CD14-positive monocyte (primary cell): ENCODE results near the gene NANP. TPM values are rescaled to one million over a fixed set of nuclear protein-coding genes. Genes with fewer than 3 reads are reported as not detected.
"Not testable (repeated sequence)": the region's sequence is repeated elsewhere in the genome, so short reads cannot be mapped to it uniquely, and the experiment has no call there.

ENCODE experiments used
- DNase-seq, 3 donors: peaks; one replicate each; pipeline ENCODE4 v3.0.0-alpha.2; 2011 to 2022
- H2AFZ ChIP-seq: 2 replicates; pipeline ENCODE4 v1.6.0; 2012; ENCODE audit warnings: mild to moderate bottlenecking, low read depth, low read length, inconsistent platforms; ENCODE audit not compliant: insufficient read depth, poor library complexity, severe bottlenecking
- H3K27ac ChIP-seq, 2 donors: 1 replicate in 1 of 2; 2 replicates in 1 of 2; pipeline ENCODE4 v1.5.1; 2012 to 2013; ENCODE audit warnings: low read length in 2 of 2, control low read depth in 1 of 2, inconsistent platforms in 1 of 2, low read depth in 1 of 2, mild to moderate bottlenecking in 1 of 2
- H3K27me3 ChIP-seq, 2 donors: one replicate each; pipeline versions ENCODE4 v1.6.0 to v1.6.1; 2011 to 2013; ENCODE audit warnings: low read length in 2 of 2; ENCODE audit not compliant: control insufficient read depth in 2 of 2, insufficient read depth in 2 of 2
- H3K36me3 ChIP-seq, 2 donors: replicated peaks in 1 of 2; 1 replicate in 1 of 2; 2 replicates in 1 of 2; pipeline versions ENCODE4 v1.5.1 to v1.6.1; 2012 to 2013; ENCODE audit warnings: low read length in 2 of 2, control low read depth in 1 of 2, inconsistent platforms in 1 of 2, mild to moderate bottlenecking in 1 of 2; ENCODE audit not compliant: insufficient read depth in 2 of 2, control insufficient read depth in 1 of 2
- H3K4me1 ChIP-seq, 2 donors: 1 replicate in 1 of 2; 2 replicates in 1 of 2; pipeline versions ENCODE4 v1.5.1 to v1.6.1; 2012 to 2013; ENCODE audit warnings: low read length in 2 of 2, control low read depth in 1 of 2, inconsistent platforms in 1 of 2, mild to moderate bottlenecking in 1 of 2, moderate library complexity in 1 of 2; ENCODE audit not compliant: insufficient read depth in 2 of 2, control insufficient read depth in 1 of 2
- H3K4me2 ChIP-seq: replicated peaks from 2 replicates; pipeline ENCODE3; 2012; ENCODE audit warnings: low read length, moderate library complexity, mild to moderate bottlenecking; ENCODE audit not compliant: poor library complexity, severe bottlenecking; ENCODE audit errors: extremely low read depth
- H3K4me3 ChIP-seq, 3 experiments: fragments of 200-600 bp in 1 of 3; sonication (generic) in 1 of 3; replicated peaks in 1 of 3; 1 replicate in 2 of 3; 2 replicates in 1 of 3; pipeline ENCODE4 v1.5.1; 2011 to 2013; ENCODE audit warnings: low read length in 3 of 3, mild to moderate bottlenecking in 3 of 3, control low read depth in 2 of 3, low read depth in 2 of 3, inconsistent platforms in 1 of 3, moderate library complexity in 1 of 3
- H3K79me2 ChIP-seq: 2 replicates; pipeline ENCODE4 v1.6.0; 2012; ENCODE audit warnings: mild to moderate bottlenecking, control low read depth, inconsistent platforms, low read length, moderate library complexity; ENCODE audit not compliant: insufficient read depth
- H3K9ac ChIP-seq: 2 replicates; pipeline ENCODE4 v1.6.0; 2017; ENCODE audit warnings: low read length, mild to moderate bottlenecking; ENCODE audit not compliant: insufficient read depth, poor library complexity, severe bottlenecking
- H3K9me3 ChIP-seq, 2 donors: replicated peaks in 1 of 2; 1 replicate in 1 of 2; 2 replicates in 1 of 2; pipeline versions ENCODE4 v1.5.1 to v1.6.1; 2012 to 2013; ENCODE audit warnings: low read length in 2 of 2, control low read depth in 1 of 2; ENCODE audit not compliant: control insufficient read depth in 1 of 2, insufficient read depth in 1 of 2
- H4K20me1 ChIP-seq: 2 replicates; pipeline ENCODE4 v1.6.0; 2012; ENCODE audit warnings: mild to moderate bottlenecking, low read length, control low read depth, moderate library complexity; ENCODE audit not compliant: insufficient read depth
- H3K27ac Mint-ChIP-seq, 7 donors: one replicate each; pipeline ENCODE4 v1.8.0; 2020; ENCODE audit warnings: mild to moderate bottlenecking in 7 of 7, mixed read lengths in 7 of 7, moderate library complexity in 6 of 7, inconsistent platforms in 2 of 7
- H3K27me3 Mint-ChIP-seq, 3 donors: one replicate each; pipeline ENCODE4 v1.8.0; 2021 to 2022; ENCODE audit warnings: low read depth in 3 of 3, mild to moderate bottlenecking in 3 of 3, mixed read lengths in 3 of 3, moderate library complexity in 3 of 3, inconsistent platforms in 1 of 3
- H3K36me3 Mint-ChIP-seq, 2 donors: one replicate each; pipeline ENCODE4 v1.8.0; 2020; ENCODE audit warnings: mixed read lengths in 2 of 2, inconsistent platforms in 1 of 2, mild to moderate bottlenecking in 1 of 2
- H3K4me1 Mint-ChIP-seq: one replicate; pipeline ENCODE4 v1.8.0; 2020; ENCODE audit warnings: mild to moderate bottlenecking, mixed read lengths
- H3K4me3 Mint-ChIP-seq, 2 donors: one replicate each; pipeline ENCODE4 v1.8.0; 2020; ENCODE audit warnings: mild to moderate bottlenecking in 2 of 2, mixed read lengths in 2 of 2, moderate library complexity in 1 of 2
- H3K9me3 Mint-ChIP-seq, 7 donors: one replicate each; pipeline ENCODE4 v1.8.0; 2020 to 2022; ENCODE audit warnings: mixed read lengths in 7 of 7, mild to moderate bottlenecking in 6 of 7, moderate library complexity in 6 of 7, inconsistent platforms in 2 of 7
- WGBS: methylation state at CpG from one replicate; pipeline ENCODE4 v1.1.5; 2013; ENCODE audit warnings: missing lambda C conversion rate; ENCODE audit not compliant: insufficient coverage; 5-methylcytosine and 5-hydroxymethylcytosine counted together
- intact Hi-C, 2 donors: fragments of 100-400 bp; cut with micrococcal nuclease; formaldehyde crosslinking; loops; one replicate each; pipeline versions ENCODE4 v1.15.0 to v1.15.1; 2023
- polyA plus RNA-seq, 3 donors: library from polyadenylated mRNA; depleted of rRNA in 1 of 3; unstranded in 2 of 3; stranded (reverse) in 1 of 3; fragments of 300-500 nt in 2 of 3; fragments of >200 nt in 1 of 3; fragmentation: Illumina TruSeq in 2 of 3; gene quantifications; 1 replicate in 2 of 3; 2 replicates in 1 of 3; pipeline ENCODE4 v1.2.3, GENCODE V29; 2012 to 2021
- TF ChIP-seq, protein P1 (sequence below): fragments of 200-600 bp; IDR thresholded peaks from one replicate; pipeline ENCODE4 v1.8.0; 2022; ENCODE audit warnings: antibody characterized with exemption, mild to moderate bottlenecking

Gene NANP
- polyA plus RNA-seq, 3 donors = 1.7 to 2.6 (median 2.2) TPM

DNA sequence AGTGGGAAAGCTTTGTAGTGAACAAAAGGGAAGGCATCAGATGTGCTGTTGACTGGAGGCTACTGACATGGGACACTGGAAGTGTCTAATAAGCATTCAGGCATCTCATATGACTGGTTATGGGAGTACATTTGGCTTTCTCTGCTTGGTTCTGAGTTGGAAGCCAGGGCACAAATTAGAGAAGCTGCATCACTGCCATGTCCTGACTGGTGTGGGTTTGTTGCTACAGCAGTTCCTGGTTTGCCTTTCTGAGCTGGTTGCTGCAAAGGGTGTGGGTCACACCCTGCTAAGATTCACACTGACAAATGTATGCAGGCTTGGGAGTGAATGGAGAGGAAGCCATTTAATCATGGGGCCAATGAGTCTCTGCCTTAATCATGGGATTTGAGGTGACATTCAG, 36.2 kb upstream of the NANP start:
- Histone ChIP-seq H3K9ac (no peak overlapping the region), H3K9me3 (no peaks in the 10 kb centered on the region), H3K36me3 (no peaks in the 10 kb centered on the region), H3K4me3 (no peak overlapping the region), H3K4me2 (no peak overlapping the region), H3K4me1 (no peaks in the 10 kb centered on the region), H4K20me1 (no peaks in the 10 kb centered on the region), H2AFZ (no peak overlapping the region), H3K27me3 (no peaks in the 10 kb centered on the region), H3K27ac (no peak overlapping the region), H3K79me2 (no peaks in the 10 kb centered on the region)
- Mint-ChIP-seq H3K27me3 (no peaks in the 10 kb centered on the region), H3K4me3 (no peak overlapping the region), H3K27ac (no peak overlapping the region), H3K9me3 (peaks cover 3 to 11% (median 6%) of the 10 kb centered on the region in 7 donors), H3K4me1 (no peaks in the 10 kb centered on the region), H3K36me3 (no peaks in the 10 kb centered on the region)
- TF ChIP-seq, protein P1, sequence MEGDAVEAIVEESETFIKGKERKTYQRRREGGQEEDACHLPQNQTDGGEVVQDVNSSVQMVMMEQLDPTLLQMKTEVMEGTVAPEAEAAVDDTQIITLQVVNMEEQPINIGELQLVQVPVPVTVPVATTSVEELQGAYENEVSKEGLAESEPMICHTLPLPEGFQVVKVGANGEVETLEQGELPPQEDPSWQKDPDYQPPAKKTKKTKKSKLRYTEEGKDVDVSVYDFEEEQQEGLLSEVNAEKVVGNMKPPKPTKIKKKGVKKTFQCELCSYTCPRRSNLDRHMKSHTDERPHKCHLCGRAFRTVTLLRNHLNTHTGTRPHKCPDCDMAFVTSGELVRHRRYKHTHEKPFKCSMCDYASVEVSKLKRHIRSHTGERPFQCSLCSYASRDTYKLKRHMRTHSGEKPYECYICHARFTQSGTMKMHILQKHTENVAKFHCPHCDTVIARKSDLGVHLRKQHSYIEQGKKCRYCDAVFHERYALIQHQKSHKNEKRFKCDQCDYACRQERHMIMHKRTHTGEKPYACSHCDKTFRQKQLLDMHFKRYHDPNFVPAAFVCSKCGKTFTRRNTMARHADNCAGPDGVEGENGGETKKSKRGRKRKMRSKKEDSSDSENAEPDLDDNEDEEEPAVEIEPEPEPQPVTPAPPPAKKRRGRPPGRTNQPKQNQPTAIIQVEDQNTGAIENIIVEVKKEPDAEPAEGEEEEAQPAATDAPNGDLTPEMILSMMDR = no peak
- intact Hi-C loops = no loop called here
- DNase-seq = no peak

DNA sequence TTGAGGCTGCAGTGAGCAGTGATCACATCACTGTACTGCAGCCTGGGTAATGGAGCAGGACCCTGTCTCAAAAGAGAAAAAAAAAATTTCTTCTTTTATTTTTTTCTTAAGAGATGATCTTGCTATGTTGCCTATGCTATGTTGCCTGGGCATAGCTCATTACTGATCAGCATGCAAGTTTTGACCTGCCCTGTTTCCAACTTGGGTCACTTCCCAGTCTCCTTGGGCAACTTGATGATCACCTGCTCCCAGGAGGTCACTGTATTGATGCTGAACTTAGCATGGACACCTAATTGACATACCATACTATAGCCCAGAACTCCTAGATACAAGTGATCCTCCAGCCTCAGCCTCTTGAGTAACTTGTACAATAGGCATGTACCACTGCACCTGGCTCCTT, 30.7 kb upstream of the NANP start:
- Histone ChIP-seq H3K79me2 (no peaks in the 10 kb centered on the region), H2AFZ (no peak overlapping the region), H3K4me3 (no peak overlapping the region), H3K4me2 (no peak overlapping the region), H3K9me3 (no peaks in the 10 kb centered on the region), H3K4me1 (no peaks in the 10 kb centered on the region), H4K20me1 (no peaks in the 10 kb centered on the region), H3K27ac (no peak overlapping the region), H3K9ac (no peak overlapping the region), H3K27me3 (no peaks in the 10 kb centered on the region), H3K36me3 (no peaks in the 10 kb centered on the region)
- Mint-ChIP-seq H3K27ac (no peak overlapping the region), H3K4me3 (no peak overlapping the region), H3K9me3 (peaks cover 0 to 6% (median 0%) of the 10 kb centered on the region in 7 donors), H3K27me3 (peaks cover 0 to 2% (median 0%) of the 10 kb centered on the region in 3 donors), H3K36me3 (no peaks in the 10 kb centered on the region), H3K4me1 (no peaks in the 10 kb centered on the region)
- intact Hi-C loops = no loop called here
- TF ChIP-seq, protein P1 = no peak
- no peak for DNase-seq

DNA sequence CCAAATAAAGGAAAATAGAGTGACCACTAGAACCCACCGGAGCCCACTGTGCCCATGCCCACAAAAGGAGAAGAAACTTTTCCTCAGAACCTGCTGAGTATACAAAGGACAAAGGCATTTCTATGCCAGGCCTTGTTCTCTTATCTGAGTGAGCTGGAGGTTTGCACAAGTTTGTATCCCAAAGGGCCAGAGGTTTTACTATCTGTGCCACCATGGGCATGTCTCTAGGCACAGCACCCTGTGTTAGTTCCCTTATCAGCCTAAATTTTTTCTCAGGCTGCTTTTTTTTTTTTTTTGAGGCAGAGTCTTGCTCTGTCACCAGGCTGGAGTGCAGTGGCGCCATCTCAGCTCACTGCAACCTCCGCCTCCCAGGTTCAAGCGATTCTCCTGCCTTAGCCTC, 29.1 kb upstream of the NANP start:
- H3K4me1 ChIP-seq, H3K9me3 ChIP-seq, H3K79me2 ChIP-seq, H3K4me3 Mint-ChIP-seq, H3K27me3 Mint-ChIP-seq, DNase-seq, H3K4me3 ChIP-seq, H2AFZ ChIP-seq, H3K27me3 ChIP-seq, H4K20me1 ChIP-seq, H3K36me3 ChIP-seq, H3K36me3 Mint-ChIP-seq, H3K9me3 Mint-ChIP-seq, H3K9ac ChIP-seq, H3K4me1 Mint-ChIP-seq, H3K4me2 ChIP-seq, intact Hi-C loops, H3K27ac ChIP-seq, H3K27ac Mint-ChIP-seq: not testable (repeated sequence)
- WGBS = 100% methylated on average over 2 of the region's 4 CpGs
